Suprapubic skin (tissue), 3 donors: Measurements from ENCODE around the gene CNTD1.
"Not testable (repeated sequence)": the region's sequence is repeated elsewhere in the genome, so short reads cannot be mapped to it uniquely, and the experiment has no call there.

Source experiments
- EP300 ChIP-seq: sonication (generic); formaldehyde crosslinking; IDR thresholded peaks from one replicate; pipeline ENCODE4 v1.6.1; 2017; ENCODE audit warnings: antibody characterized with exemption
- POLR2A ChIP-seq, 2 donors: fragments of 450-650 bp; IDR thresholded peaks; one replicate each; pipeline ENCODE4 v1.6.1; 2017; ENCODE audit warnings: antibody characterized with exemption in 2 of 2, mild to moderate bottlenecking in 2 of 2, moderate library complexity in 2 of 2
- TF ChIP-seq, protein P1 (sequence below), 2 donors: fragments of 200-600 bp in 1 of 2; fragments of 450-650 bp in 1 of 2; sonication (generic) in 1 of 2; IDR thresholded peaks; one replicate each; pipeline ENCODE4 v1.5.1; 2016 to 2019; ENCODE audit warnings: antibody characterized with exemption in 2 of 2, mild to moderate bottlenecking in 1 of 2, moderate library complexity in 1 of 2

DNA sequence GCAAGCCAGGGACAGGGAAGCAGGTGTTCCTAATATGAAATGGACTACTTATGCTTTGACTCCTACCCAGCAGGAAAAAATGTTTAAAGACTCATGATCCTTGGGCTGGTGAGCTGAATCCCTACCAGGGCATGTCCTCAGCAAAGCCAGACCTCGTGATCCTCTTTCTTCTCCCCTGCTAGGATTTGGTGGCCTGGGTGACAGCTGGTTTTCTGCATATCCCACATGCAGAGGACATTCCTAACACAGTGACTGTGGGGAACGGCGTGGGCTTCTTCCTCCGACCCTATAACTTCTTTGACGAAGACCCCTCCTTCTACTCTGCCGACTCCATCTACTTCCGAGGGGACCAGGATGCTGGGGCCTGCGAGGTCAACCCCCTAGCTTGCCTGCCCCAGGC is 57.4 kb downstream of the CNTD1 start:
- TF ChIP-seq, protein P1, sequence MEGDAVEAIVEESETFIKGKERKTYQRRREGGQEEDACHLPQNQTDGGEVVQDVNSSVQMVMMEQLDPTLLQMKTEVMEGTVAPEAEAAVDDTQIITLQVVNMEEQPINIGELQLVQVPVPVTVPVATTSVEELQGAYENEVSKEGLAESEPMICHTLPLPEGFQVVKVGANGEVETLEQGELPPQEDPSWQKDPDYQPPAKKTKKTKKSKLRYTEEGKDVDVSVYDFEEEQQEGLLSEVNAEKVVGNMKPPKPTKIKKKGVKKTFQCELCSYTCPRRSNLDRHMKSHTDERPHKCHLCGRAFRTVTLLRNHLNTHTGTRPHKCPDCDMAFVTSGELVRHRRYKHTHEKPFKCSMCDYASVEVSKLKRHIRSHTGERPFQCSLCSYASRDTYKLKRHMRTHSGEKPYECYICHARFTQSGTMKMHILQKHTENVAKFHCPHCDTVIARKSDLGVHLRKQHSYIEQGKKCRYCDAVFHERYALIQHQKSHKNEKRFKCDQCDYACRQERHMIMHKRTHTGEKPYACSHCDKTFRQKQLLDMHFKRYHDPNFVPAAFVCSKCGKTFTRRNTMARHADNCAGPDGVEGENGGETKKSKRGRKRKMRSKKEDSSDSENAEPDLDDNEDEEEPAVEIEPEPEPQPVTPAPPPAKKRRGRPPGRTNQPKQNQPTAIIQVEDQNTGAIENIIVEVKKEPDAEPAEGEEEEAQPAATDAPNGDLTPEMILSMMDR (IDR thresholded peaks at IDR 0.05) = not testable (repeated sequence)
- not testable (repeated sequence) for TF ChIP-seq POLR2A (IDR thresholded peaks at IDR 0.05); EP300
